Activated effector memory CD4-positive, alpha-beta T cell treated with Interleukin-2 at 50 U/mL for 16 hours (primary cell): ENCODE measurements around the gene HSPA6.
"Not testable (repeated sequence)": the region's sequence is repeated elsewhere in the genome, so short reads cannot be mapped to it uniquely, and the experiment has no call there.

ENCODE experiments used
- DNase-seq: peaks from one replicate; pipeline ENCODE4 v3.0.0-alpha.2; 2020

HSPA6 gene

DNA sequence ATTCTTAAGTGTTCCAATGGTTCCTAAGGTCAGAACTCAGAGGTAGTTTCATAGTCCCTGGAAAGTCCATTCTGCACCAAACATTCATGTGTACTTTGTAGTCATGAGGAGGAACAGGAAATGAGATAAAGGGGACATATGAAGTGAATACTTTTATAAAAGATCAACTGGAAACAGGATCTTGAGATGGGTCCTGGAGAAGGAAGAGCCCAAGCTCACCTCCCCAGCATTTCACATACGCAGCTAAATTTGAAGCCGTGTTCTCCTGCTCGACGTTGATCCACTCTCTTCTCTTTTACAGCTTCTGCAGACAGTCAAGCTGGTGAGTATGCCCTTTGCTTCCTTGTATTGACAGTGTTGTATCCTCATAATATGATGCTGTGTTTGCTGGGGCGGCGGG lies 18.7 kb upstream of the HSPA6 start:
- no peak for DNase-seq

- DNase-seq, result no peak
Observed at GRCh38 chr1:161506336-161507223, 17.8 kb upstream of the HSPA6 start.

GRCh38 chr1:161510477-161510876 lies 13.9 kb upstream of the HSPA6 start:
- DNase-seq, result no peak

DNA sequence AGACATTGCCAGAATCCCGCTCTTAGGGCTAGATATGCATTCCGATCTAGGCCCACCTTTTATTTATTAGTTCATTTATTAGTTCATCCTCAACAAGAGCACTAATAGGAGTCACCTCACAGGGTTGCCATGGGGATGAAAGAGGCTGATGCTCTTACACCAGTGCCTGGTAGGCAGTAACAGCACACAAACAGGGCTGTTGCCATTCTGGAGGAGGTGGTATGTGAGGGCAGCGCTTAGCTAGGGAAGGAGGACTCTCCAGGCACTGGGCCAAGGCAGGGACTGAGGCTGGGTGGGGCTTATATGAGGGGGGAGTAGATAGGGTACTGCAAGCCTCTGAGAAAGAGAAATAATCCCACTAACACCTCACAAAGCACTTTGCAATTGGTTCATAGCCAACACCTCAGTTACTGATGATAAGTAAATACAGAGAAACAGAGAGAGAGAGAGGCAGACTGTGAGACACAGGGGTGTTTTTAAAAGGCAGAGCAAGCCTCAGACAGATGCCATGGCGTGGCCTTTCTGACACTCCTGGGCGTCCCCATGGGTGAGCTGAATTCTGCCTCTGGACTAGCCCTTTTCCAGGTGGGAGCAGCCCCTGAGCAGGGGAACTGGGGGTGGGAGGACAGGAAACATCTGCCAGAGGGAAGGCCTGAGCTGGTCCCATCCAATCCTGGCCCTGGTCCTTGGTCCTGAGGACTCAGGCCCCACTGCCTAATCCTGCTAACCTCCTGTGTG lies 13.2 kb upstream of the HSPA6 start:
- DNase-seq, result no peak

DNA sequence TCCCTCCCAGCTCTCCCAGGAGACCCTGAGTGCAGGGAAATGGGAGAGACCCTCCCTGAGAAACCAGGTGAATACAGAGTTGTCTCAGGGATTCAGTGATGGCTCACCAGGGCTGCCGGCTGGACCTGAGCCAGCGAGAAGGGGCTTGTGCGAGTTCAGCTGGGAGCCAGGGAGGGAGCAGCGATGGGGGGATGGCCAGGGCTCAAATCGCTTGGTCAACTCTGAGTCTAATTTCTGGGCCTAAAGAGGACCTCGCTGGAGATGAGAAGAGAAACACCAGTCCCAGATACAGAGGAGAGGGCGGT lies 12.6 kb upstream of the HSPA6 start:
- no peak for DNase-seq

- DNase-seq, result not testable (repeated sequence)
Observed at GRCh38 chr1:161512636-161513447, 11.5 kb upstream of the HSPA6 start.

GRCh38 chr1:161513448-161513780 lies 10.9 kb upstream of the HSPA6 start:
- DNase-seq, result not testable (repeated sequence)

DNA sequence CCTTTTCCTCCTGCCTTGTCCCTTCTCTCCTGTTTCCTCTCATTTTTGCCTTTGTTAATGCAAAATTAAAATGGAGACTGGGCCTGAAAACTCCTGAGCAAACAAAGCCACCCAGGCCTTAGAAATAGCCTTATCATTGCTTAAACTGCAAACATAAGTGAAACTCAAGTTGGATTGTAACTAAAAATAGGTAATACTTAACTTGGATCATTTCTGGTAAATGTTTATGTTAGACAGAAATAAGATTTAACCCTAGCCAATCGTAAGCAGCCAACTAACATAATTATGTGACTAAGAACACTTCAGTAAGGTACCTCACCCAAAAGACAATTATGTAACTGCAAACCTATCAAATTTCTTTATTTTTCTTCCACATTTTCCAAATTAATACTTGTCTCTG lies 10.4 kb upstream of the HSPA6 start:
- DNase-seq, result not testable (repeated sequence)

DNA sequence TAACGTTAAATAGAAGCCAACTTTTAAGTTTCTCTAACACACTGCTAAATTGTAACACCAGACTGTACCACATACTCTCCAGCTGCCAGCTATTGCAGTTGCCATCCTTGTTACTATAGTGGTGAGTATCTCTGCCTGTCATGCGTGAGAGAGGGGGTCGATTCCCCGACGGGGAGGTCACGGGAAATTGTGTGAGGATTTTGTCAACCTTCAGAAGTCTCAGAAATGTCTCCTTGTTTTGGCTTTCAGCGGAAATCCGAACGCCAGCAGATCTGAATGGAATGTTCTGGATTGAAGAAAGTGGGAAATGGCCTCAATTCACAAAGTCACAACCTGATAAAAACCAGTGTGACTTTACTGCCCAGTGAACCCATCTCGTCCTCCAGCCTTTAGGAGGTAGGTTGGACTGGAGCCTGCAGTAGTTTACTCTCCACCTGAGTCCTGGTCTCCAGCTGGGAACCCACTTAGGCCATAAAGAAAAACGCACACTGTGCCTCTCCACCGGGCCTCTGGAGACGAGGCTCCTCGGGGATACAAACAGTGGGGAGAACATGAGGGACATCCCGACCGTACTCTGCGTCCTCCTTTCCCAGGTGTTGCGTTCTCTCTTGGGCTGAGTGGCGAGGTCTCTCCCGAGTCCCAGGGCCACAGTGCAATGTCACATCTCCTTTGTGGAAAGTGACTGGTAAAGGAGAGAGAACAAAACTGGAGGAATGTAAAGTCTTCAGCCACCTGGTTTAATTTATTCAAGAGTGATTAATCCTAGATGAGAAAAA lies 1.1 kb upstream of the HSPA6 start:
- not testable (repeated sequence) for DNase-seq

DNA sequence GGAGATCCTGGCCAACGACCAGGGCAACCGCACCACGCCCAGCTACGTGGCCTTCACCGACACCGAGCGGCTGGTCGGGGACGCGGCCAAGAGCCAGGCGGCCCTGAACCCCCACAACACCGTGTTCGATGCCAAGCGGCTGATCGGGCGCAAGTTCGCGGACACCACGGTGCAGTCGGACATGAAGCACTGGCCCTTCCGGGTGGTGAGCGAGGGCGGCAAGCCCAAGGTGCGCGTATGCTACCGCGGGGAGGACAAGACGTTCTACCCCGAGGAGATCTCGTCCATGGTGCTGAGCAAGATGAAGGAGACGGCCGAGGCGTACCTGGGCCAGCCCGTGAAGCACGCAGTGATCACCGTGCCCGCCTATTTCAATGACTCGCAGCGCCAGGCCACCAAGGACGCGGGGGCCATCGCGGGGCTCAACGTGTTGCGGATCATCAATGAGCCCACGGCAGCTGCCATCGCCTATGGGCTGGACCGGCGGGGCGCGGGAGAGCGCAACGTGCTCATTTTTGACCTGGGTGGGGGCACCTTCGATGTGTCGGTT lies 477 bp downstream of the HSPA6 start:
- DNase-seq, result not testable (repeated sequence)

DNA sequence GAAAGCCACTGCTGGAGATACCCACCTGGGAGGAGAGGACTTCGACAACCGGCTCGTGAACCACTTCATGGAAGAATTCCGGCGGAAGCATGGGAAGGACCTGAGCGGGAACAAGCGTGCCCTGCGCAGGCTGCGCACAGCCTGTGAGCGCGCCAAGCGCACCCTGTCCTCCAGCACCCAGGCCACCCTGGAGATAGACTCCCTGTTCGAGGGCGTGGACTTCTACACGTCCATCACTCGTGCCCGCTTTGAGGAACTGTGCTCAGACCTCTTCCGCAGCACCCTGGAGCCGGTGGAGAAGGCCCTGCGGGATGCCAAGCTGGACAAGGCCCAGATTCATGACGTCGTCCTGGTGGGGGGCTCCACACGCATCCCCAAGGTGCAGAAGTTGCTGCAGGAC lies 981 bp downstream of the HSPA6 start:
- DNase-seq, result not testable (repeated sequence)

GRCh38 chr1:161525918-161526317 lies 1.6 kb downstream of the HSPA6 start:
- not testable (repeated sequence) for DNase-seq

DNA sequence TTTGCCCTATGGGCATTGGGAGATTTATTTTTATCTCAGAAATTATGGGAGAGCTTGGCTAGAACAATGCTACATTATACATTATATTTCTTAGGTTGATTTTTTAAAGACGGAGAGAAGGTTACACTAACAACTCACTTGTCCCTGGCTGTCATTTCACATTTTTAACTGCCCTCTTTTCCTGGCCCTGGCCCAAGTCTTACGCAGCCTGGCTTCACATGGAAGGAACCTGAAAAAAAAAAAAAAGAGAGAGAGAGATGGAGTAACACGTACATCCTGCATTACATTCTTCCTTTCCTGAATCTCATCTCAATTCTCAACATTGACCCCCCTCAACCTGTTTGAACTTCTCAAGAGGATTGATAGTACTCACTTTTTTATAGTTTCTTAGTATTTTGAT lies 4.2 kb downstream of the HSPA6 start:
- not testable (repeated sequence) for DNase-seq

- DNase-seq, result not testable (repeated sequence)
Observed at GRCh38 chr1:161529463-161530104, 5.2 kb downstream of the HSPA6 start.

GRCh38 chr1:161530158-161530557 lies 5.8 kb downstream of the HSPA6 start:
- peak; percentile 46 for DNase-seq

DNA sequence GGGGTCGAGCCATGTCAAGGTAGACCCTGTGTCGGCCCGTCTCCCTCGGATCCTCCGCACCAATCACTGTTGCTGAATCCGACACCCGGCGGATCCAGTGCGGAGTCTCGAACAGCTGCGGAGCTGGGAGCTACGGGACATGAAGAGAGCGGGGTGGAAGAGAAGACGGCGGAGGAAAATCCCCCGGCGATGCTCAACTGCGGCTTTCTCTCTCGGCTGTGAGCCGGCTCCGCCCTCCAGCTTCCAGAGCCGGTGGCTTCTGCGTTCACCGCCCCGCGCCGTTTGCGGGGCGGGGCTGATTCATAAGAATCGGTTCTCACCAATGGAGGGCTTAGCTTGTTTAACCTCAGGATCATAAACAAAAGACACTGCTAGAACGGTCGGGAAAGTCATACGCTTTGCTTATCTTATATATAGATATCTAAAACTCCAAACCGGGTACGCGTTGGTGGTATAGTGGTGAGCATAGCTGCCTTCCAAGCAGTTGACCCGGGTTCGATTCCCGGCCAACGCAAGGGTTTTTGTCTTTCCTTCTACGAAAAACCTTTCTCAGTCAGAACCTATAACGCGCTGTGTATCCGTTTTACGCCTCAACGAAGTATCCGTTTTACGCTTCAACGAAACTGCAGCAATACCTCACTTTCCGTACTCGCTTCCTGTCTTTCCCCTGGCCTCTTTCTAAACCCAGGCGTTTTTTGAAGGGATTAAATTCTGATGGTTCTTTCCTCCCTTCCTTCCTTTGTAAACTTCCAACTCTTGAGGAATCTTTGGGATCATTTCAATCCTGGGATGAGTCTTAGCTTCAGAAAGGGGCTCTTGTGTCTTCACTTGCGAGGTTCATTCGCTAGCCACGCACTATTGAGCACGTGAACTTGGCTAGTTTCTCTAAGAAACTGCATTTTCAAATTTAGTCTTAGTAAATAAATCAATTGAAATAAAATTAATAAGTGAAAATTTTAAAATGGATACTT lies 6.6 kb downstream of the HSPA6 start:
- DNase-seq, result peak; percentile 82

DNA sequence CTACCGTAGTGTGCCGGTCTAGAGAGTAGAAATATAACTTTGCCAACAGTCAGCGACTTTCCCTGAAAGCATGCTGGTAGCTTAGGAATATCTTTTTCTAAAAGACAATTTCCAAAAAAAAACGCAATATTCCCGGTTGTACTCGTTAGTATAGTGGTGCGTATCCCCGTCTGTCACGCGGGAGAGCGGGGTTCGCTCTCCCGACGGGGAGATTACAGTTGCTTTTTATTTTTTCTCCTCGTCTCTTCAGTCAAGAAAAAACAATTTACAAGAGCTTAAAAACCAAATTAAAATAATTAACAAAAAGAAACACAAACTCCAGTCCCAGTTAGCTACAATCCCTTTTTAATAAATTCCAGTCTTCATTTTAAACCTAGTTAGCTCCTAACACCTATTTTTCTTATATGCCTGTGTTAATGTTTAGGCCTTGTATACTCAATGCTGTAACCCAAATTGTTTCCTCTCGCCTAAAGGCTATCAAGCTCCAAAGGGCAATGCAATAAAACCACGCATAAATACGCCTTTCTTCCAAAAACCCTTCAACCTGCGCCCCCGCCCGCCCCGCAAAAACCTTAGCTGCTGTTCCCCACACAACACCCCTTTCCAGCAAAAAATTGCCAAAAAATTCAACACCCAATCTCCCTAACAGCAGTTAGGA lies 7.8 kb downstream of the HSPA6 start:
- DNase-seq, result no peak

DNA sequence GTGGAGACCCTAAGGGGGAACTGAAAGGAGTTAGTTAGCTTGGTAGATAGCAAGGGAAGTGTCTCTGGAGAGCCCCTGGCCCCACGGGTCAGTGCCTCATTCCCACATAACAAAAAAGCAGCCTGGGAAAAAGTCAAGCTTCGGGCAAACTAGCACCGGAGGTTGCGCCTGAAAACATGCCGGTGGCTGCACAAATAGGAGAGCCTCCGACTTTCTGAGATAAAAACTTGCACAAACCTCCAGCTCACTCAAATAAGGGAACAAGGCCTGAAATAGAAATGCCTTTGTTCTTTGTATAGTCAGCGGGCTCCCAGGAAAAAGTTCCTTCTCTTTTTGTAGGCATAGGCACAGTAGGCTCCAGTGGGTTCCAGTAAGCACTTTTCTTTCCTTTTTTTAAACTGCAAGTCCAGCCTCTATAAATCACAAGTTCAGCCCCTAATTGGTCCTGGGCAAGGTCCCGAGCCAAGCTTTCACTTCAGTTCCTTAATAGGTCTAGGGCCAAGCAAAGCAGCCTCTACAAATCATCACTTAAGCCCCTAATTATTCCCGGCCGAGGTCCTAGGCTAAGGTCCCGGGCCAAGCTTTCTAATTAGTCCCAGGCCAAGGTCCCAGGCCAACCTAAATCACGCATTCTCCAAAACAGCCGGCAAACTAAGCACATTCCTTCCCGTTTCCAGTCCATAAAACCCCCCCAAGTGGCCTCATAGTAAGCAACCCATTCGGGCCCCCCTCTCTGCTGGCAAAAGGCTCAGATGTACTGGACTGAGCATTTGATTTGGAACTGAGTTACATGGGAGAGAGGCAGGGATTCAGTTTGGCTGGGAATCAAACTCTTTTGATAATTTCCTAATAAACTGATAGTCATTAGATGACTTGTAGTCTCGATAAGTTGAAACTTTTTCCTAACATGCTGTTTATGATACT lies 8.6 kb downstream of the HSPA6 start:
- not testable (repeated sequence) for DNase-seq
